ENCODE measurements around the gene RCL1. TPM values are rescaled to one million over a fixed set of nuclear protein-coding genes. Genes with fewer than 3 reads are reported as not detected.

The RCL1 gene
- total RNA-seq, 1 donor from 2014 or later, result 23.4 TPM

DNA sequence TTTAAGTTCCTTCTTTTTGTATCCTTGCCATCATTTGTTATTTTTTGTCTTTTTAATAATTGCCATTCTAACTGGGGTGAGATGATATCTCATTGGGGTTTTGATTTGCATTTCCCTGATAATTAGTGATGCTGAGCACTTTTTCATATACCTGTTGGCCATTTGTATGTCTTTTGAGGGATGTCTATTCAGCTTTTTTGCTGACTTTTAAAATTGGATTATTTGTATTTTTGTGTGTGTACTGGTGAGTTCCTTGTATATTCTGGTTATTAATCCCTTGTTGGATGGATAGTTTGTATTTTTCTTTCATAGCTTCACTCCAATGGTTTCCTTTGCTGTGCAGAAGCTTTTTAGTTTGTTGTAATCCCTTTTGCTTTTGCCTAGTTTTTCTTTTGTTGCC, 19.1 kb downstream of the RCL1 start:
- H3K4me3 ChIP-seq (ENCODE audit: low read depth, low read length), result no peak overlapping the region
- no peak for DNase-seq (ENCODE audit: low read depth)
- TF ChIP-seq, protein P1, sequence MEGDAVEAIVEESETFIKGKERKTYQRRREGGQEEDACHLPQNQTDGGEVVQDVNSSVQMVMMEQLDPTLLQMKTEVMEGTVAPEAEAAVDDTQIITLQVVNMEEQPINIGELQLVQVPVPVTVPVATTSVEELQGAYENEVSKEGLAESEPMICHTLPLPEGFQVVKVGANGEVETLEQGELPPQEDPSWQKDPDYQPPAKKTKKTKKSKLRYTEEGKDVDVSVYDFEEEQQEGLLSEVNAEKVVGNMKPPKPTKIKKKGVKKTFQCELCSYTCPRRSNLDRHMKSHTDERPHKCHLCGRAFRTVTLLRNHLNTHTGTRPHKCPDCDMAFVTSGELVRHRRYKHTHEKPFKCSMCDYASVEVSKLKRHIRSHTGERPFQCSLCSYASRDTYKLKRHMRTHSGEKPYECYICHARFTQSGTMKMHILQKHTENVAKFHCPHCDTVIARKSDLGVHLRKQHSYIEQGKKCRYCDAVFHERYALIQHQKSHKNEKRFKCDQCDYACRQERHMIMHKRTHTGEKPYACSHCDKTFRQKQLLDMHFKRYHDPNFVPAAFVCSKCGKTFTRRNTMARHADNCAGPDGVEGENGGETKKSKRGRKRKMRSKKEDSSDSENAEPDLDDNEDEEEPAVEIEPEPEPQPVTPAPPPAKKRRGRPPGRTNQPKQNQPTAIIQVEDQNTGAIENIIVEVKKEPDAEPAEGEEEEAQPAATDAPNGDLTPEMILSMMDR (conservative IDR thresholded peaks at IDR 0.05; ENCODE audit: low read depth, low read length), result no peak

DNA sequence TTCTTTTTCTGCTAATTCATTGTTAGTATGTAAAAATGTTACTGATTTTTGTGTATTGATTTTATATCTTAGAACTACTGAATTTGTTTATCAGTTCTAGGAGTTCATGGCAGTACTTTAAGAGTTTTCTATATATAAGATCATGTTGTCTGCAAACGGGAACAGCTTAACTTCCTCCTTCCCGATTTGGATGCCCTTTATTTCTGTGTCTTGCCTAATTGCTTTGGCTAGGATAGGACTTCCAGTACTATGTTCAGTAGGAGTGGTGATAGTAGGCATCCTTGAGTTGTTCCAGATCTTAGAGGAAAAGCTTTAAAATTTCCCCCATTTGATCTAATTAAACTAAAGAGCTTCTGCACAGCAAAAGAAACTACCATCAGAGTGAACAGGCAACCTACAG, 20.1 kb downstream of the RCL1 start:
- TF ChIP-seq, protein P1 (conservative IDR thresholded peaks at IDR 0.05; ENCODE audit: low read depth, low read length), result no peak
- DNase-seq (ENCODE audit: low read depth), result no peak
- H3K4me3 ChIP-seq (ENCODE audit: low read depth, low read length), result no peak overlapping the region

DNA sequence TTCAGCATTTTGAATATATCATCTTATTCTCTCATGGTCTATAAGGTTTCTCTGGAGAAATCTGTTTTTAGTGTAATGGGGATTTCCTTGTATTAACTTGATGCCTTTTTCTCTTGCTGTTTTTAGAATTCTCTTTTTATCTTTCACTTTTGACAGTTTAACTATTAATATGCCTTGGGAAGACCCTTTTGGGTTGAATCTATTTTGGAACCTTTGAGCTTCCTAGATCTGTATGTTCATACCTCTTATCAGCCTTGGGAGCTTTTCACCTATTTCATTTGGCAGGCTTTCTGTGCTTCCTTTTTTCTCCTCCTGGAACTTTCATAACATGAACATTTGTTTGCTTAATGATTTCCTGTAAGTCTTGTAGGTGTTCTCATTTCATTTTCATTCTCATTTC, 22.2 kb downstream of the RCL1 start:
- DNase-seq (ENCODE audit: low read depth), result no peak
- no peak overlapping the region for H3K4me3 ChIP-seq (ENCODE audit: low read depth, low read length)
- TF ChIP-seq, protein P1 (conservative IDR thresholded peaks at IDR 0.05; ENCODE audit: low read depth, low read length), result no peak

DNA sequence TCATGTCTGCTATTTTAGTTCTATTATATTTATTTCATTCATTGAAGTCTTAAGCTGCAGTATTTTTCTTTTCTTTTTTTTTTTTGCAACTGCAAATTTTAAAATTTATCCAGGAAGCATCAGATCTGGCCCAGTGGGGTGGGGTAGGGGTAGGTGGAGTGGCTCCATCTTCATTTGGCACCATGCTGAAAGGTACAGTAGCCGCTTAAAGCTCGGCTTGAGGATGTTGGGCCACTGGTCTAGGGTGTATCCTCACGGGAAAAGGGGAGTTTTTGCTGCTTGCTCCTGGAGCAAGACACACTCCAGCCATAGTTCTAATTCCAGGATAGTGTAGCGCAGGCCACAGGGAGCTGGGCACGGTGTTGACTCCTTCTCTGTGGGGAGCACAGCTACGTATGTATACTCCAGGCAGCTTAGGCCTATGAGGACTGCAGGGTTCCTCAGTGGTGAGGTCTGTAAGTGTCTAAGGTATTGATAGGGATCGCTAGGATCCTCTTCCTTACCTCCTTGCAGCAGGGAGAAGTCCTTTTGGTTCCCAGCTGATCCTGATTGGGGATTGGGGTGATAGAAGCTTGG, 22.7 kb downstream of the RCL1 start:
- TF ChIP-seq, protein P1 (conservative IDR thresholded peaks at IDR 0.05; ENCODE audit: low read depth, low read length), result no peak

DNA sequence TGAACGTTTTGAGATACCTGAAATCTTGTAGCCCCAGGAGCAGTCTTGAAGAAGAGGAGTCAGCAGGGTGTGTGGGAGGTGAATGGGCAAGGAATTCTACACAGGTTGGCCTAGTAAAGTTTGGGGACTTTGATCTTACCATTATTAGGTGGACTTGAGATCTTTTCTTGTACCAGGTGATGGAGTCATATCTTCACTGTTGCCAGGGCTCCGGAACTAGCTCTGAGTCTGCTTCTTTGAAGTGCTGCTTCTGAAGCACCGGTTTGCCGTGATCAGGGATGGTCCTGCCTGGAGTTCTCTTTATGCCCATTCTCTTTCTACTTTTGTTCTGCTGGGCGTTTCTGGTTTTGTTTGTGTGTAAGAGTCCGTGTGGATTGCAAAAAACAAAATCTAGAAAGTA, 27.4 kb downstream of the RCL1 start:
- H3K4me3 ChIP-seq (ENCODE audit: low read depth, low read length), result no peak overlapping the region
- TF ChIP-seq, protein P1 (conservative IDR thresholded peaks at IDR 0.05; ENCODE audit: low read depth, low read length), result no peak
- DNase-seq (ENCODE audit: low read depth), result no peak

More for the DNA sequence above, 22.7 kb downstream of the RCL1 start:
- no peak overlapping the region for H3K4me3 ChIP-seq (ENCODE audit: low read depth, low read length)
- no peak for DNase-seq (ENCODE audit: low read depth)

DNA sequence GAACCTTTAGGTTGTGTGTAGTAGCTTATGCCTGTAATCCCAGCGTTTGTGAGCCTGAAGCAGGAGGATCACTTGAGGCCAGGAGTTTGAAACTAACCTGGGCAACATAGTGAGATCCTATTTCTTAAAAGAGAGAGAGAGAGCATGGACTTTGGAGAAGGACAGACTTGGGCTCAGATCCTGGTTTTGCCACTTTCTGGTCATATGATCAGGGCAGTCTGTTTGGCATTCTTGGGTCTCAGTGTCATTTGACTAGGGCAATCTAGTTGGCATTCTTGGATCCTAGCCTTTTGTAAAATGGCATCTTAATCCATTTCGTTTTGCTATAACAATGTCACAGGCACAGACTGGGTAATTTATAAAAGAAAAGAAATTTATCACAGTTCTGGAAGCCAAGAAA, 28.4 kb downstream of the RCL1 start:
- DNase-seq (ENCODE audit: low read depth), result no peak
- no peak overlapping the region for H3K4me3 ChIP-seq (ENCODE audit: low read depth, low read length)
- TF ChIP-seq, protein P1 (conservative IDR thresholded peaks at IDR 0.05; ENCODE audit: low read depth, low read length), result no peak

DNA sequence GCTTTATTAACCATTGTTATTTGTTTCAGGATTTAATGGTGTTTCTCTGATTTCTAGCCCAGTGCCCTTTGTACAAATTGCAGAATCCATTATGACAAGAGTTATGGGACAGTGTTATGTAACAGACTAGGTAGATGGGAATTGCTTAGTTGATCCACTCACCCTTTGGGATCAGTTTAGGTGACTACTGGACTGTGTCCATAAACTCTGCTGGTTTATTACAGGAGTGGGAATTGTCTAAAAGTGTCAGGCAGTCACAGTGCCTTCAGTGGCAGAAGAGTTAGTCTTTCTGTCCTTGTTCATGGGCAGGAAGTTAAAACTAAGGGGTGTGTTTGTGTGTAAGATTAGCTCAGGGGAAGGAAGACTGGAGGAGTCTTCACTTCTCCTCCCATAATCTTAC, 29.3 kb downstream of the RCL1 start:
- TF ChIP-seq, protein P1 (conservative IDR thresholded peaks at IDR 0.05; ENCODE audit: low read depth, low read length), result no peak
- DNase-seq (ENCODE audit: low read depth), result no peak
- no peak overlapping the region for H3K4me3 ChIP-seq (ENCODE audit: low read depth, low read length)
